ENCODE data around the gene SLC25A29. TPM values are rescaled to one million over a fixed set of nuclear protein-coding genes. Genes with fewer than 3 reads are reported as not detected.

Gene SLC25A29
- total RNA-seq, 1 experiment from 2014 or later = 33.9 TPM

DNA sequence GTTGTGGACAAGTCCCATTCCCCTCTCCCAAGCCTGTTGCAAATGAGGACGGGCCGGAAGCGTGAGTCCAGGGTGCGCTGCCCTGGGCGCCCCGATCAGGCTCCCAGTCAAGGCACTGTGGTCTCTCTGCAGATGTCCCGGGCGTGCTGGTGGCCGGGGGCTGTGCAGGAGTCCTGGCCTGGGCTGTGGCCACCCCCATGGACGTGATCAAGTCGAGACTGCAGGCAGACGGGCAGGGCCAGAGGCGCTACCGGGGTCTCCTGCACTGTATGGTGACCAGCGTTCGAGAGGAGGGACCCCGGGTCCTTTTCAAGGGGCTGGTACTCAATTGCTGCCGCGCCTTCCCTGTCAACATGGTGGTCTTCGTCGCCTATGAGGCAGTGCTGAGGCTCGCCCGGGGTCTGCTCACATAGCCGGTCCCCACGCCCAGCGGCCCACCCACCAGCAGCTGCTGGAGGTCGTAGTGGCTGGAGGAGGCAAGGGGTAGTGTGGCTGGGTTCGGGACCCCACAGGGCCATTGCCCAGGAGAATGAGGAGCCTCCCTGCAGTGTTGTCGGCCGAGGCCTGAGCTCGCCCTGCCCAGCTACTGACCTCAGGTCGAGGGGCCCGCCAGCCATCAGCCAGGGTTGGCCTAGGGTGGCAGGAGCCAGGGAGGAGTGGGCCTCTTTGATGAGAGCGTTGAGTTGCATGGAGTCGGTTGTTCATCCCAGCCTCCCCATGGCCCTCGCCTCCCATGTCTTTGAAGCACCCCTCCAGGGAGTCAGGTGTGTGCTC, 23.2 kb upstream of the SLC25A29 start:
- no peaks in the 10 kb centered on the region for H3K9me3 Mint-ChIP-seq (ENCODE audit: unreplicated experiment)
- no peaks in the 10 kb centered on the region for H3K27me3 Mint-ChIP-seq (ENCODE audit: insufficient read depth, unreplicated experiment)
- H3K36me3 Mint-ChIP-seq (ENCODE audit: insufficient read depth, unreplicated experiment) = peaks cover 12% of the 10 kb centered on the region
- TF ChIP-seq CTCF (IDR thresholded peaks at IDR 0.05; ENCODE audit: unreplicated experiment) = no peak
- no peak overlapping the region for H3K4me3 Mint-ChIP-seq (ENCODE audit: unreplicated experiment)
- ChIA-PET POLR2A (no interaction called here), CTCF (no interaction called here)
- BruUV-seq (replicated peaks) = no TSS peak
- no peaks in the 10 kb centered on the region for H3K4me1 Mint-ChIP-seq (ENCODE audit: insufficient read depth, unreplicated experiment)
- H3K27ac Mint-ChIP-seq (ENCODE audit: low read depth, unreplicated experiment) = no peak overlapping the region
- no peak for DNase-seq (ENCODE audit: unreplicated experiment)
- intact Hi-C loops (cut with micrococcal nuclease) = no loop called here

- no peak overlapping the region for H3K27ac Mint-ChIP-seq (ENCODE audit: low read depth, unreplicated experiment)
- no TSS peak for BruUV-seq (replicated peaks)
- POLR2A ChIA-PET = no interaction called here
Measured at GRCh38 chr14:100328495-100329163, 22.4 kb upstream of the SLC25A29 start.

DNA sequence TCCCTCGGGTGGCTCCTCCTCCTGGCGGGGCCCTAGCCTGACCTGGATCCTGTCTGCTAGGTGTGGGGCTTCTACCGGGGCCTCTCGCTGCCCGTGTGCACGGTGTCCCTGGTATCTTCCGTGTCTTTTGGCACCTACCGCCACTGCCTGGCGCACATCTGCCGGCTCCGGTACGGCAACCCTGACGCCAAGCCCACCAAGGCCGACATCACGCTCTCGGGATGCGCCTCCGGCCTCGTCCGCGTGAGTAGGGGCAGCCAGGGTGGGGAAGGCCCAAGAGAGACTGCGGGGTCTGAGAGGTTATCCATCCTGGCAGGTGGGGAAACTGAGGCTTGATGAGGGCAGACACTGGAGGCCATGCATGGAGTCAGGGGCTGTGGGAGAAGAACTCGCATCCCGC, 20.9 kb upstream of the SLC25A29 start:
- no TSS peak for BruUV-seq (replicated peaks)
- H3K27ac Mint-ChIP-seq (ENCODE audit: low read depth, unreplicated experiment) = no peak overlapping the region
- intact Hi-C loops (cut with micrococcal nuclease) = no loop called here
- ChIA-PET POLR2A (interaction anchor here (0.6 kb wide), 1 partner anchor 13 kb away, joined by 3 read pairs; no protein-coding TSS in a partner anchor), CTCF (interaction anchor here (1.5 kb wide), 1 partner anchor 24 kb away, joined by 4 read pairs; no protein-coding TSS in a partner anchor)
- H3K9me3 Mint-ChIP-seq (ENCODE audit: unreplicated experiment) = no peaks in the 10 kb centered on the region
- H3K27me3 Mint-ChIP-seq (ENCODE audit: insufficient read depth, unreplicated experiment) = no peaks in the 10 kb centered on the region
- H3K36me3 Mint-ChIP-seq (ENCODE audit: insufficient read depth, unreplicated experiment) = peaks cover 7% of the 10 kb centered on the region
- DNase-seq (ENCODE audit: unreplicated experiment) = no peak
- TF ChIP-seq CTCF (IDR thresholded peaks at IDR 0.05; ENCODE audit: unreplicated experiment) = no peak
- no peak overlapping the region for H3K4me3 Mint-ChIP-seq (ENCODE audit: unreplicated experiment)
- H3K4me1 Mint-ChIP-seq (ENCODE audit: insufficient read depth, unreplicated experiment) = no peaks in the 10 kb centered on the region

More at GRCh38 chr14:100328495-100329163, 22.4 kb upstream of the SLC25A29 start:
- CTCF ChIA-PET = no interaction called here
- no peaks in the 10 kb centered on the region for H3K9me3 Mint-ChIP-seq (ENCODE audit: unreplicated experiment)
- intact Hi-C loops (cut with micrococcal nuclease) = no loop called here
- no peaks in the 10 kb centered on the region for H3K4me1 Mint-ChIP-seq (ENCODE audit: insufficient read depth, unreplicated experiment)
- no peaks in the 10 kb centered on the region for H3K27me3 Mint-ChIP-seq (ENCODE audit: insufficient read depth, unreplicated experiment)
- DNase-seq (ENCODE audit: unreplicated experiment) = no peak
- peaks cover 11% of the 10 kb centered on the region for H3K36me3 Mint-ChIP-seq (ENCODE audit: insufficient read depth, unreplicated experiment)
- H3K4me3 Mint-ChIP-seq (ENCODE audit: unreplicated experiment) = no peak overlapping the region
- TF ChIP-seq CTCF (IDR thresholded peaks at IDR 0.05; ENCODE audit: unreplicated experiment) = no peak

DNA sequence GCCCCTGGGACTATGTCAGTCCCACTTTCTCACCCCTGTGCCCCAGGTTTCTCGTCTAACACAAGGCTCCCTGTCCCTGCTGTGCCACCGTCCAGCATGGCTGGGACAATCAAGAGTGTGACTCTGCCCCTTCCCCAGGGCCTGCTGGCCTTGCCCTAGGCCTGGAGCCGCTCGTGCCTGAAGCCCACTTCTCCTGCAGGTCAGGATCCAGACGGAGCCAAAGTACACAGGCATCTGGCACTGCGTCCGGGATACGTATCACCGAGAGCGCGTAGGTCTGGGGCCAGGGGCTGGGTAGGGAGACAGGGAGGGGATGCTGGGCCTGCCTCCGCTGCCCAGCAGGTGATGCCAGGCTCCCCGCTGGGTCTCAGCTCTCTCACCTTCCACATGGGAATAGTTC, 19.7 kb upstream of the SLC25A29 start:
- no TSS peak for BruUV-seq (replicated peaks)
- no peak for TF ChIP-seq CTCF (IDR thresholded peaks at IDR 0.05; ENCODE audit: unreplicated experiment)
- Mint-ChIP-seq H3K9me3 (ENCODE audit: unreplicated experiment) (no peaks in the 10 kb centered on the region), H3K36me3 (ENCODE audit: insufficient read depth, unreplicated experiment) (peaks cover 7% of the 10 kb centered on the region), H3K4me3 (ENCODE audit: unreplicated experiment) (no peak overlapping the region), H3K27ac (ENCODE audit: low read depth, unreplicated experiment) (no peak overlapping the region), H3K4me1 (ENCODE audit: insufficient read depth, unreplicated experiment) (no peaks in the 10 kb centered on the region), H3K27me3 (ENCODE audit: insufficient read depth, unreplicated experiment) (no peaks in the 10 kb centered on the region)
- ChIA-PET POLR2A (no interaction called here), CTCF (interaction anchor here (0.8 kb wide), 1 partner anchor 19 kb away, joined by 4 read pairs; the partner anchor contains the start of gene SLC25A29)
- DNase-seq (ENCODE audit: unreplicated experiment) = no peak
- intact Hi-C loops (cut with micrococcal nuclease) = no loop called here
